Epithelial cell of esophagus (primary cell): ENCODE measurements around the gene PRUNE2.

Source experiments
- DNase-seq: peaks from one replicate; pipeline ENCODE4 v3.0.0; 2010; ENCODE audit warnings: low read depth
- H3K4me3 ChIP-seq: 2 replicates; pipeline ENCODE4 v1.5.1; 2011; ENCODE audit warnings: mild to moderate bottlenecking, low read length, control low read depth
- CTCF ChIP-seq: IDR thresholded peaks from 2 replicates; pipeline ENCODE4 v1.5.1; 2011; ENCODE audit warnings: low read depth, mild to moderate bottlenecking, low read length, control low read depth, inconsistent platforms; ENCODE audit not compliant: insufficient read depth; ENCODE audit errors: missing control alignments

Gene PRUNE2

DNA sequence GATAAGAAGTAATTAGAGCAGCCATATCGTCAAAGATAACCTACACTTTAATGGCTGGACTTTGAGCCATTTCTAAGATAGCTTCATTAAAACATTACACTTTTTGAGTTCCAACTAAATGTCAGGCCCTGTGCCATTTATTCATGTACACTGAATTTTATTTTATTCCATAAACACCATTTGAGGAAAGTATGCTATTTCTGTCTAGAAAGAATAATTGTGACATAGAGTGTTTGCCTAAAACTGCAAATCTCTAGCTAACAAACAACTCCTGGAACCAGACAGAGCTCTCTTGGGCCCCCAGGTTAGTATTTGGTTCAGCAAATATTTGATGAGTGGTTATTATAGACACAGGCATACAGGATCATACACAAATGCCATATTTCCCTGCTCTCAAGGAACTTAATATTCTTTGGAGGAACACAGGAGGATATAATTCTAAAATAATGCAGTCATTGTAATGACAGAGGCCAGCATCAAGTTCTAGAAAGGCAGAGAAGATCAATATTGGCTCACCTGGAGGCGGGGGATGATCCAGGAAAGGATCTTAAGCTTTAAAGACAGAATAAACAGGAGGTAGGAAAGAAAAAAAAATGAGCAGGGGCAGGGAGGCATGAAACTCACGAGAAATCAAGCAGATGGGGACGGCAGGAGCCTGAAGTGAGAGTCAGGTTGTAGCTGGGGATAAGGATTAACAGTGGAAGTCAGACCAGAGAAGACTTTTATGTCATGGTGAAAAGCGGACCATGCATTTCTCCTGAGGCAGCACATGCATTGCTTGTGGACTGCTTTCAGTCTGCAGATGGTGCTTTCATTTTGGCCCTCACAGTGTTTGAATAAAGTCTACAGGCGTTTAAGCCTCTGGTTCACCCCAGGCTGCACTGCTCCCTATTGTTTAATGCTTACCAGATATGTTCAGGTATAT, 319.3 kb downstream of the PRUNE2 start:
- TF ChIP-seq CTCF: no peak
- no peak for DNase-seq
- no peak overlapping the region for H3K4me3 ChIP-seq

DNA sequence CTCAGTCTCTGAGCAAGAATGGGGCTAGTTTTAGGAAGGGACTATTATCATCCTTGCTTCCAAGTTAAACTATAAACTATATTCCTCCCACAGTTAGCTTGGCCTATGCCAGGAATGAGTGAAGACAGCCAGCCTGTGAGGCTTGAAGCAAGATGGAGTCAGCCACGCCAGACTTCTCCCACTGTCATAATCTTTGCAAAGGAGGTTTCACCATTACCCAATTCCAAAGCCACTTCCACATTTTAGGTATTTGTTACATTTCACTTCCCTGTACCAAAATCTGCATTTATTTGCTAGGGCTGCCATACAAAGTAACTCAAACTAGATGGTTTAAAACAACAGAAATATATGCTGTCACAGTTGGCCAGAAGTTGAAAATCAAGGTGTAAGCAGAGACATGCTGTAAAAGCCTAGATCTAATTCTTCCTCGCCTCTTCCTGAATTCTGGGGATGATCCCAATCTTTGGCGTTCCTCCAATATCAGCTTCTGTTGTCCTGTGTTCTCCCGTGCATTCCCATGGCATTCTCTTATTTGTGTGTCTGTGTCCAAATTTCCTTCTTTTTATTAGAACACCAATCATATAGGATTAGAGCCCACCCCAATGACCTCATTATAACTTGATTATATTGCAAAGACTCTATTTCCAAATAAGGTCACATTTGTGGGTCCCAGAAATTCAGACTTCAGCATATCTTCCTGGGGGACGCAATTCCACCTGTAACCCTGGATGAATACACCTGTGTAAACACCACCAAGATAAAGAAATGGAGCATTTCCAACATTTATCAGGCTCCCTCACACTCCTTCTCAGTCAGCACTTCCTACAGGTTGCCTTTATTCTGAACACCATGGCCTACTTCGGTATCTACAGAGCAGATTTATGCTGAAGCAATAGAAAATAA, 320.2 kb downstream of the PRUNE2 start:
- no peak overlapping the region for H3K4me3 ChIP-seq
- DNase-seq: no peak
- TF ChIP-seq CTCF: no peak

DNA sequence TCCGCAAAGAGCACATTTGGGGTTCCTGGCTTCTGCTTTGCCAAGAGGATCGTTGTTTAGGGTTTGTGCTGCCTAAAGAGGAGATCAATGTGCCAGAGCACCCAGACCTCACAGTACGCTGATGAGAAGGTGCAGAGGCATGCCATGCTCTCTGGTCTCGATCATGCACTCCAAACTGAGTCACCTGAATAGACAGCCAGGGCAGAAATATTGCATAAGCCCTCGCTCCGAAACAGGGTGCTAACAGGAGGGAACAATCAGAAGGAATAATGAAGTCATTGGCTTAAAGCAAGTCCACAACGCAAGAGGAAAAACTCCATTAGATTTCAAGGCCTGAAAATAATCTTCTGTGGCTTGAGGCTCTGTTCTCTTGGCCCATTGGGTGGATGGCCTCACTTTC, 322.7 kb downstream of the PRUNE2 start:
- no peak for TF ChIP-seq CTCF
- H3K4me3 ChIP-seq: no peak overlapping the region
- DNase-seq: peak; percentile 63

DNA sequence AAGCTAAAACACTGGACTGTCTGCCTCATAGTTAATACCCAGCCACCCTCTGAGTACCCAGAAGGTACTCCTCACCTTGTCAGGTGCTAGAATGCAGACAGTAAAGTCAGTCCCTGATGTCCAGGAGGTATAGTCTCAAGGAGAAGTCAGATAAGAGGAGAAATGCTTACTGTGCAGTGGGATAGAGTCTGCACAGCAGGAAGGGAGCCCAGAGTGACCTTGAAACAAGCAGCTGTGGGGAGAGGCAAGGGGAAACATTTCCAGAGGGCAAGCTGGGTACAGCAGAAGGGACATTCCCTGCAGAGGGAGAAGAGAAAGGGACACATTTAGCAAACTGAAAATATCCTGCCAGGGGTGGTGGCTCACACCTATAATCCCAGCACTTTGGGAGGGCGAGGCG, 324.2 kb downstream of the PRUNE2 start:
- no peak overlapping the region for H3K4me3 ChIP-seq
- TF ChIP-seq CTCF: no peak
- DNase-seq: no peak

GRCh38 chr9:76580820-76581219, 325.1 kb downstream of the PRUNE2 start:
- DNase-seq: no peak
- no peak overlapping the region for H3K4me3 ChIP-seq
- TF ChIP-seq CTCF: no peak

GRCh38 chr9:76580188-76580587, 325.7 kb downstream of the PRUNE2 start:
- no peak overlapping the region for H3K4me3 ChIP-seq
- no peak for TF ChIP-seq CTCF
- DNase-seq: no peak
